OCI-LY7 (cell line): ENCODE results near the gene SLC12A4. TPM values are rescaled to one million over a fixed set of nuclear protein-coding genes. Genes with fewer than 3 reads are reported as not detected.

Source experiments
- BruUV-seq: library from RNA; stranded (reverse); fragments of 400-500 nt; replicated peaks from 2 replicates; lab custom pipeline; 2021; lab: Mats Ljungman, UMichigan
- CTCF ChIA-PET: fragments of 300-600 bp; sonication (Branson Sonifier 250); formaldehyde crosslinking; loops from one replicate; lab custom pipeline; 2022; ENCODE audit warnings: antibody characterized with exemption; ENCODE audit not compliant: unreplicated experiment; lab: Charles Lee
- POLR2A ChIA-PET: fragments of 300-600 bp; sonication (Branson Sonifier 250); formaldehyde crosslinking; loops from one replicate; lab custom pipeline; 2022; ENCODE audit warnings: antibody characterized with exemption; lab: Charles Lee
- DNase-seq: peaks from one replicate; pipeline ENCODE4 v3.0.0-alpha.2; 2015; ENCODE audit warnings: low spot score
- H2AFZ ChIP-seq: fragments of 200-600 bp; sonication (generic), shearing (Covaris generic); 2 replicates; pipeline ENCODE4 v1.6.1; 2014; ENCODE audit warnings: mild to moderate bottlenecking, antibody characterized with exemption, low read length, moderate library complexity
- H3K27ac ChIP-seq: fragments of 200-600 bp; sonication (generic); 2 replicates; pipeline ENCODE4 v1.5.1; 2014; ENCODE audit warnings: mixed run types, low read depth, mild to moderate bottlenecking, moderate library complexity, low read length, inconsistent platforms; ENCODE audit not compliant: poor library complexity, severe bottlenecking
- H3K36me3 ChIP-seq: fragments of 200-600 bp; sonication (generic); 2 replicates; pipeline ENCODE4 v1.6.1; 2014; ENCODE audit warnings: mild to moderate bottlenecking, antibody characterized with exemption, low read length, moderate library complexity, mixed read lengths; ENCODE audit not compliant: insufficient read depth
- H3K4me1 ChIP-seq: fragments of 200-600 bp; sonication (generic); 2 replicates; pipeline ENCODE4 v1.5.1; 2014; ENCODE audit warnings: mild to moderate bottlenecking, low read length; ENCODE audit not compliant: insufficient read depth, poor library complexity, severe bottlenecking
- H3K4me2 ChIP-seq: fragments of 200-600 bp; sonication (generic); 2 replicates; pipeline ENCODE4 v1.6.1; 2014; ENCODE audit warnings: mild to moderate bottlenecking, low read length
- H3K4me3 ChIP-seq: fragments of 200-600 bp; sonication (generic); 2 replicates; pipeline ENCODE4 v1.5.1; 2014; ENCODE audit warnings: mild to moderate bottlenecking, low read depth, low read length; ENCODE audit not compliant: poor library complexity, severe bottlenecking
- H3K79me2 ChIP-seq: fragments of 200-600 bp; sonication (generic); 2 replicates; pipeline ENCODE4 v1.6.1; 2016; ENCODE audit warnings: low read depth, mild to moderate bottlenecking, low read length, moderate library complexity, mixed read lengths; ENCODE audit not compliant: insufficient read depth
- H3K9me2 ChIP-seq: fragments of 200-600 bp; sonication (generic); 2 replicates; pipeline ENCODE4 v1.6.1; 2016; ENCODE audit warnings: mild to moderate bottlenecking, low read length, mixed read lengths; ENCODE audit not compliant: insufficient read depth
- H3K9me3 ChIP-seq: fragments of 200-600 bp; sonication (generic); 2 replicates; pipeline ENCODE4 v1.6.1; 2014; ENCODE audit warnings: mild to moderate bottlenecking, mixed run types, low read length, mixed read lengths
- H4K20me1 ChIP-seq: fragments of 200-600 bp; sonication (generic); 2 replicates; pipeline ENCODE4 v1.6.1; 2014; ENCODE audit warnings: mild to moderate bottlenecking, antibody characterized with exemption, low read length, moderate library complexity, mixed read lengths; ENCODE audit not compliant: insufficient read depth
- EZH2phosphoT487 ChIP-seq: fragments of 200-600 bp; sonication (generic); IDR thresholded peaks from 2 replicates; pipeline ENCODE4 v1.6.1; 2018; ENCODE audit warnings: low read depth, borderline replicate concordance, mild to moderate bottlenecking, mixed run types, antibody characterized with exemption, low read length, moderate library complexity, mixed read lengths
- intact Hi-C: fragments of 100-400 bp; cut with micrococcal nuclease; formaldehyde crosslinking; loops from one replicate; pipeline ENCODE4 v1.10.0; 2022; ENCODE audit not compliant: unreplicated experiment
- total RNA-seq, 2 experiments: library from RNA; depleted of rRNA in 1 of 2; stranded (reverse); fragments of >200 nt in 1 of 2; shearing (Covaris generic) in 1 of 2; gene quantifications; 2 replicates each; pipeline ENCODE4 v1.2.3, GENCODE V29; 2014 to 2022
- TF ChIP-seq, protein P1 (sequence below): fragments of 200-600 bp; sonication (generic); conservative IDR thresholded peaks from 2 replicates; pipeline ENCODE4 v1.5.1; 2014; ENCODE audit warnings: mild to moderate bottlenecking, antibody characterized with exemption, low read length, moderate library complexity, mixed read lengths

The SLC12A4 gene
- total RNA-seq, 2 experiments from 2014 or later = 8.3 to 16.7 TPM

DNA sequence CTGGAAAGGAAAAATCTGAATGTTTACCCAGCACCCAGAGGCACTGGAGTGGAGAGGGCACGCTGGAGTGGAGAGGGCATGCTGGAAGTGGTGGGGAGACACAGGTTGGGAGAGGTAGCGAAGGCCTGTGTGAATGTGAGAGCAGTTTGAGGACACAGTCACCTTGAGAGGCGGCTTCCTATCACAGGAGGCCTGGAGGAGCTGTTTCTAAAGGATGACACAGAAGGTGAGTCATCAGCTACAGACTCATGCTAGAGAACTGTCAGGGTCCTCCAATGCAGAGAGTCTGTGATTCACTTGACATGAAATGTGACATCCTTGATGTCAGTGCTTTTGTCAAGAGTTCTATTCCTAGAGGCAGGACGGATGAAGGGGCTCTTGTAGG lies 50.6 kb downstream of the SLC12A4 start:
- no peak for TF ChIP-seq EZH2phosphoT487
- TF ChIP-seq, protein P1, sequence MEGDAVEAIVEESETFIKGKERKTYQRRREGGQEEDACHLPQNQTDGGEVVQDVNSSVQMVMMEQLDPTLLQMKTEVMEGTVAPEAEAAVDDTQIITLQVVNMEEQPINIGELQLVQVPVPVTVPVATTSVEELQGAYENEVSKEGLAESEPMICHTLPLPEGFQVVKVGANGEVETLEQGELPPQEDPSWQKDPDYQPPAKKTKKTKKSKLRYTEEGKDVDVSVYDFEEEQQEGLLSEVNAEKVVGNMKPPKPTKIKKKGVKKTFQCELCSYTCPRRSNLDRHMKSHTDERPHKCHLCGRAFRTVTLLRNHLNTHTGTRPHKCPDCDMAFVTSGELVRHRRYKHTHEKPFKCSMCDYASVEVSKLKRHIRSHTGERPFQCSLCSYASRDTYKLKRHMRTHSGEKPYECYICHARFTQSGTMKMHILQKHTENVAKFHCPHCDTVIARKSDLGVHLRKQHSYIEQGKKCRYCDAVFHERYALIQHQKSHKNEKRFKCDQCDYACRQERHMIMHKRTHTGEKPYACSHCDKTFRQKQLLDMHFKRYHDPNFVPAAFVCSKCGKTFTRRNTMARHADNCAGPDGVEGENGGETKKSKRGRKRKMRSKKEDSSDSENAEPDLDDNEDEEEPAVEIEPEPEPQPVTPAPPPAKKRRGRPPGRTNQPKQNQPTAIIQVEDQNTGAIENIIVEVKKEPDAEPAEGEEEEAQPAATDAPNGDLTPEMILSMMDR = no peak
- Histone ChIP-seq H3K9me3 (no peaks in the 10 kb centered on the region), H3K79me2 (no peaks in the 10 kb centered on the region), H3K4me3 (no peak overlapping the region), H2AFZ (no peak overlapping the region), H3K4me1 (no peaks in the 10 kb centered on the region), H4K20me1 (no peaks in the 10 kb centered on the region; the same call in 1 of the 2 replicates), H3K36me3 (peaks cover 5% of the 10 kb centered on the region; the same call in 1 of the 2 replicates), H3K4me2 (no peak overlapping the region), H3K27ac (no peak overlapping the region), H3K9me2 (no peaks in the 10 kb centered on the region)
- ChIA-PET CTCF (no interaction called here), POLR2A (no interaction called here)
- intact Hi-C loops = no loop called here
- BruUV-seq = no TSS peak
- DNase-seq = no peak

GRCh38 chr16:67917140-67917851 lies 51.1 kb downstream of the SLC12A4 start:
- Histone ChIP-seq H4K20me1 (no peaks in the 10 kb centered on the region; the same call in 1 of the 2 replicates), H3K4me2 (no peak overlapping the region), H2AFZ (no peak overlapping the region), H3K27ac (no peak overlapping the region), H3K4me3 (no peak overlapping the region), H3K79me2 (no peaks in the 10 kb centered on the region), H3K36me3 (peaks cover 5% of the 10 kb centered on the region; the same call in 1 of the 2 replicates), H3K4me1 (no peaks in the 10 kb centered on the region), H3K9me2 (no peaks in the 10 kb centered on the region), H3K9me3 (no peaks in the 10 kb centered on the region)
- no peak for TF ChIP-seq EZH2phosphoT487
- TF ChIP-seq, protein P1 = no peak
- intact Hi-C loops = no loop called here
- BruUV-seq = no TSS peak
- no peak for DNase-seq
- ChIA-PET POLR2A (no interaction called here), CTCF (no interaction called here)
